GM21737 (cell line): ENCODE results near the gene FIS1.
"Not testable (repeated sequence)": the region's sequence is repeated elsewhere in the genome, so short reads cannot be mapped to it uniquely, and the experiment has no call there.

Experiments
- ATAC-seq: cut with Tn5 transposase; IDR thresholded peaks from one replicate; pipeline ENCODE4 v1.9.1; 2021; ENCODE audit warnings: mild to moderate bottlenecking, moderate library complexity; ENCODE audit not compliant: unreplicated experiment

The FIS1 gene

DNA sequence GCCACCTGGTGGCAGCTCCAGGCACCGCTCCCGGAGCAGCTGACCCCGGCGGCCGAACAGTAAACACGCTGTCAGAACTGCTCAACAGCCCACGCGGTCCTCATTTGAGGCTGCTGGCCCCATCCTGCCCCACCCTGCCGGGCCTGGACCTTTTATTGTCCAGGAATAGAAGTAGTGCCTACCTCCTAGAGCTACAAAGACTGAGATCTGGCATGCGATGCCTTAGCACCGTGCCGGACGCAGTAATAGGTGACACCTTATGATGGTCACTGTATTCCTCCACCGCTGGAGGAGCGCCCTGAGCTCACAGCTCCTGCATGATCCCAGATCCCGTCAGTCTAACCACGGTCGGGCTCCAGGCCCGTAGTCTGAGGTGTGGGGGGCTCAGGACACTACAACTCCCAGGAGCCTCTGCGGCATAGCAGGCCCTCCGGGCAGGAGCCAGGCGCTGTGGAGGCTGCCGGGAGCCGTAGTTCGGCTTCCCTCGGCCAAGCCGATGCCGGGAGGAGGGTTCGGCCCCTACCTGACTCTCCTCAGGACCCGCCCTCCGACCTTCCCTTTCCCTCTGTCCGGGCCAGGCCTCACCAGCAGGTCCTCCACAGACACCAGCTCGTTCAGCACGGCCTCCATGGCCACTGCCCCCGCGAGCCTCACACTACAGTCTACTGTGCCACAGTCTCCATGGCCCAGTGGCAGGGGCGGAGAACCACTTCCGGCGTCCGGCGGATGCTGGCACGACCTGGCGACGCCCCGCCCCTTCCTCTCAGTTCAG, at the start of gene FIS1:
FIS1 (minus strand) TSS at position 707 of the 772 bp plus-strand sequence; CDS start at position 630, 77 bp downstream.
- ATAC-seq = peak; percentile 80

DNA sequence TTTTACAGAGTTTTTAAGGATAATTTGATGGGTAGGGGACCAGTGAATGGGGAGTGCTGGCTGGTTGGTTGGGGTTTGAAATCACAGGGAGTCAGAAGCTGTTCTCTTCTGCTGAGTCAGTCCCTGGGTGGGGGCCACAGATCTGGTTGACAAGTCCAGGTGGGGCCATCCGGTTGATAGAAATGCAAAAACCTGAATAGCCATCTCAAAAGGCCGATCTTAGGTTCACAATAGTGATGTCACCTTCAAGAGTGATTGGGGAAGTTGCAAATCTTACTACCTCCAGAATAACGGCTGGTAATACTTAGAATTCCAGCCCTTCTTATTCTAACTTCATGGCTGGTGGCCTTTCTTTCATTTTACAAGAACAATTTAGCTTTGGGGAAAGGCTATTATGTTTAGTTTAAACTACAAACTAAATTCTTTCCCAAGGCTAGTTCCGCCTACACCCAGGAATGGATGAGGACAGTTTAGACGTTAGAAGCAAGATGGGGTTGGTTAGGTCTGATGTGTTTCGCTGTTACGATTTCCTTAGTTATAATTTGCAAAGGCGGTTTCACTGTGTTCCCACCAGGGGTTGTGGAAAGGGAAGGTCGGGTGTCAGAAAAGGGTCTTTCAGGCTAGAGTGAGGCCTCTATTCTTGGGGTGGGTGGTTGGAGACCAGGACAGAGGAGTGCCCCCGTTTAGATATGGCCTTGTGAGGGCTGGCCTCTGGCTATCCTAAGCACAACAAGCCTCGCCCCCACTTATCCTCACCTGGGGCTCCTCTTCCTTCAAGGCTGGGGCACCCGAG, 49.4 kb upstream of the FIS1 start:
- no peak for ATAC-seq

DNA sequence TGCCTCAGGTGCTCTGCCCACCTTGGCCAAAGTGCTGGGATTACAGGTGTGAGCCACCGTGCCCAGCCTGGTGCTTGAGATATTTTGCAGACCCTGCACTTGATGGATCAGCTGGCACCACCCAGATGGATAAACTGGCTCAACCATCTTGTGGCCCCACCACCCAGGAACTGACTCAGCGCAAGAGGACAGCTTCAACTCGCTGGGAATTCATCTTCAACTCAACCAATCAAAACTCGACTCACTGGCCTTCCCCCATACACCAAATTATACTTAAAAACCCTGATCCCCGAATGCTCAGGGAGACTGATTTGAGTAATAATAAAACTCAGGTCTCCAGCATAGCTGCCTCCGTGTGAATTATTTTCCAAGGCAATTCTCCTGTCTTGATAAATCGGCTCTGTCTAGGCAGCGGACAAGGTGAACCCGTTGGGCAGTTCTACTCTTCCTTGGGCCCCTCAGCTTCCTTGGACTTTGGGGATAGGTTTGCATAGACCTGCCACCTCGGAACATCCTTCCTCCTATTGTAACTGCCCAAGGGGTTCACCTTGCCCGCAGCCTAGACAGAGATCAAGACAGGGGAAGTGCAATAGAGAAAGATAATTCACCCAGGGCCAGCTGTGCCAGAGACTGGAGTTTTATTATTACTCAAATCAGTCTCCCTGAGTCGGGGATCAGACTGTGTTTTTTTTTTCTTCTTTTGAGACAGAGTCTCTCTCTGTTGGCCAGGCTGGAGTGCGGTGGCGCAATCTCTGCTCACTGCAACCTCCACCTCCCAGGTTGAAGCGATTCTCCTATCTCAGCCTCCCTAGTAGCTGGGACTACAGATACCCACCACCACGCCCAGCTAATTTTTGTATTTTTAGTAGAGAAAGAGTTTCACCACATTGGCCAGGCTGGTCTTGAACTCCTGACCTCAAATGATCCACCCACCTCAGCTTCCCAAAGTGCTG, 48.5 kb upstream of the FIS1 start:
- not testable (repeated sequence) for ATAC-seq

GRCh38 chr7:101292566-101292965, 47.7 kb upstream of the FIS1 start:
- ATAC-seq = not testable (repeated sequence)

GRCh38 chr7:101290186-101291037, 45.5 kb upstream of the FIS1 start:
- ATAC-seq = not testable (repeated sequence)

DNA sequence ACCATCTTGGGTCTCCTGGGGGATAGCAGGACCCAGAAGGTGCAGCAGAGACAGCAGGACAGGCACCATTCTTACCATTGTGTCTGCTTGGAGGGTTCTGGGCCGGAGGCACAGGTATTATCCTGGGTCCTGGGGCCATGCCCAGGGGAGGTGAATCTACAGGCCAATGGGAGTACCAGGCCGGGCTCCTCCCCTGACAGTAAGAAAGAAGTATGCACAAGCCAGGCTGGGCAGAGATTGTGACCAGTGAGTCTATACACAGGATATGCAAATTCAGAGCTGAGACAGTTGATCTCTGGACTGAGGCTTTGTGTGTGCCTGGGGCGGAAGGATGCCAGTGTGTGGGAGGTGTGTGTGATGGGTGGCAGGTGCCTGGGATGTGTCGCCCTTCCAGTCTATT, 44.8 kb upstream of the FIS1 start:
- ATAC-seq = not testable (repeated sequence)

DNA sequence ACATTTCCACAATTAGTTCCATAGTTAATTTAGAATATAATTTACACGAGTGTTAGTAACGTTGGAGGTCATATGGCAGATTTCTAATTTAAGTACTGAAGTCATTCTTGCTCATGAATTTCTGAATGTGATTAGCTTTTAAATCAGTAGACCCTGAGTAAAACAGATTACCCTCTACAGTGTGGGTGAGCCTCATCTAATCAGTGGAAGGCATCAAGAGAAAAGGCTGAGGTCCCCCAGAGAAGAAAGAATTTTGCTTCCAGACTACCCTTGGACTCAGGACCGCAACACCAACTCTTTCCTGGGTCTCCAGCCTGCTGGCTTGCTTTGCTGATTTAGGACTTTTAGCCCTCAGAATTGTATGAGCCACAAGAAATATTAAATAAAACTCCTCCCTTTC, 43.6 kb upstream of the FIS1 start:
- ATAC-seq = no peak

GRCh38 chr7:101287032-101287431, 42.2 kb upstream of the FIS1 start:
- no peak for ATAC-seq

- ATAC-seq = not testable (repeated sequence)
Observed at GRCh38 chr7:101285880-101286279, 41.0 kb upstream of the FIS1 start.

GRCh38 chr7:101285171-101285570, 40.3 kb upstream of the FIS1 start:
- ATAC-seq = no peak

GRCh38 chr7:101280912-101281311, 36.0 kb upstream of the FIS1 start:
- ATAC-seq = not testable (repeated sequence)

- no peak for ATAC-seq
Observed at GRCh38 chr7:101278461-101279292, 33.8 kb upstream of the FIS1 start.

DNA sequence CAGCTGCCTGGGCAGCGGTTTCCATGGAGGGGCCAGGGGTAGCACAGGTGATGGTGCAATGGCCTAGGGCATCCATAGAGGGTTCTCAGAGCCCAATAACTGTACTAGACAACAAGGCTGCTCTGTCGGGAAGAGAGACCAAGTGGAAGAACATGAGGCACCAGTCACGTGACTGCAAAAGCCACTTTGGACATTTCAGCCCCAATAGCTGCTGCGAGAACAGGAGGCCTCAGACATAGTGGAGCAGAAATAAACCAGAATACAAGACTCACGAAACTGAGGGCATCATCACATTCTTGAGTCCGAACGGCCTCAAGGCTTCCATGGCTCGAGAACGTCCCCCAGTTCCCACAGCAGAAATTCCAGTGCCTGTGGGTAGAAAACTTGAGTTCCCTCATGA, 32.3 kb upstream of the FIS1 start:
- no peak for ATAC-seq

DNA sequence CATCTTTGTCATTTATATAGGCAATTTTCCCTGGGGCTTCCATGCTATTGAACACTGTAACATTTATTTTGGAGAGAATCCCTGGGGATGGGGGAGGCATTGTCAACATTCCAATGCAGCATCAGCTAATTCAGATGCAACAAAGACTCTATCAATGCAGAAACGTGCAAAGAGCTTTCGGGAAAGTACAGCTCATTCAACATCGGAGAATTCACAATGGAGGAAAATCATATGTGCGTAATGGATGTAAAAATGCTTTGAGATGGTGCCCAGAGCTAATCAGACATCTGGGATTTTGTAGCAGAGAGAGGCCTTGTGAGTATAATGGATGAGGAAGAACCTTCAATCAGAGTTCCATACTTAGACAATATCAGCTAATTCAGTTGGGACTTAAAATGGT, 28.3 kb upstream of the FIS1 start:
- ATAC-seq = no peak

GRCh38 chr7:101271021-101271420, 26.1 kb upstream of the FIS1 start:
- no peak for ATAC-seq

GRCh38 chr7:101269664-101270063, 24.8 kb upstream of the FIS1 start:
- no peak for ATAC-seq

DNA sequence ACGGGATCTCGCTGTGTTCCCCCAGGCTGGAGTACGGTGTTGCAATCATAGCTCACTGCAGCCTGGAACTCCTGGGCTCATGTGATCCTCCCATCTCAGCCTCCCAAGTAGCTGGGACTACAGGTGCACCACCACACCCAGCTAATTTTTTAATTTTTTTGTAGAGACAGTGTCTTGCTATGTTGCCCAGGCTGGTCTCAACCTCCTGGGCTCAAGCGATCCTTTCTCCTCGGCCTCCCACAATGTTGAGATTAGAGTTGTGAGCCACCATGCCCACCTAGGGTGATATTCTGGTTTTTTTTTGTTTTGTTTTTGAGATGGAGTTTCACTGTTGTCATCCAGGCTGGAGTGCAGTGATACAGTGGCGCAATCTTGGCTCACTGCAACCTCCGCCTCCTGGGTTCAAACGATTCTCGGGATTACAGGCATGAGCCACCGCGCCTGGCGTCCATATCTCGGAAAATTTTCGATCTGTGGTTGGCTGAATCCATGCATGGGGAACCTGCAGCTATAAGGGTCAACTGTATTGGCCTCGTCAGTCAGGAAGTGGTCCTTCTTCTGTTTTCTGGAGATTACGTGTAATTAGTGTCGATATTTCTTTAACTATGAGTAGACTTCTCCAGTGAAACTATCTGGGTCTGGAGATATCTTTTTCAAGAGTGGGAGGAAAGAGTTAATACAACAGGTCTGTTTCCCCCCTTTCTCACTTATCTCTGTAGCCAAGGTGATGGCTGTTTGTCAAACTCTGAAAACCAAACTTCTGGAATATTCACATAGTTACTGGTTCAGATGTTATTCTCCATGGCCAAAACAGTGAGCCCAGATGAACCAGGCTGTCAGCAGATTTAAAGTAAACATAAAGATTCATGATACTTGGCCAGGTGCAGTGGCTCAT, 21.0 kb upstream of the FIS1 start:
- no peak for ATAC-seq

DNA sequence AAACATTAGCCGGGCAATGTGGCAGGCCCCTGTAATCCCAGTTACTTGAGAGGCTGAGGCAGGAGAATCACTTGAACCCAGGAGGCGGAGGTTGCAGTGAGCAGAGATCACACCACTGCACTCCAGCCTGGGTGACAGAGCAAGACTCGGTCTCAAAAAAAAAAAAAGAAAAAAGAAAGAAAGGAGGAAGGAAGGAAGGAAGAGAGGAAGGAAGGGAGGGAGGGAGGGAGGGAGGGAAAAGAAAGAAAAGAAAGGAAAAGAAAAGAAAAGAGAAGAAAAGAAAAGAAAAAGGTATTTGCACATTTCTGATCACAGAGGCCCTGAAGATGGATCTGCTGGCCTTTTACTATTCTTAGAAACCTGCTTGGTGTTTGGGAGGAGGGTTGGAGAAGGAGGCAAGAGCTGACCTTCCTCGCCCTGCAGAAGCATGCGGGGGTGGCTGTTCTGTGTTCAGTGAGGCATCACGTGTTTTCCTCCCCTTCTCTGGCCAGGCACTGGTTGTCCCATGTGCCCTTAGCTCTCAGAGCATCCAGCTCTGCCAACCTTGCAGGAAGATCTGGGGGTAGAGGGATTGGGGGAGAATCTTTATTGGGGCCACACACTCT, 19.3 kb upstream of the FIS1 start:
- not testable (repeated sequence) for ATAC-seq
